Muscle layer of colon (tissue), 2 donors: Measurements from ENCODE around the gene CXCR6.

Experiments
- H3K27ac ChIP-seq: one replicate; pipeline ENCODE4 v1.7.0; 2013; ENCODE audit warnings: low read depth, mild to moderate bottlenecking, low read length, moderate library complexity
- H3K27me3 ChIP-seq, 2 donors: one replicate each; pipeline ENCODE4 v1.7.0; 2013; ENCODE audit warnings: low read length in 2 of 2, mild to moderate bottlenecking in 2 of 2; ENCODE audit not compliant: insufficient read depth in 2 of 2, control insufficient read depth in 1 of 2
- H3K36me3 ChIP-seq: one replicate; pipeline ENCODE4 v1.7.0; 2013; ENCODE audit warnings: mild to moderate bottlenecking, low read length; ENCODE audit not compliant: insufficient read depth
- H3K4me1 ChIP-seq: one replicate; pipeline ENCODE4 v1.7.0; 2013; ENCODE audit warnings: mild to moderate bottlenecking, low read length; ENCODE audit not compliant: insufficient read depth
- H3K4me3 ChIP-seq, 2 donors: one replicate each; pipeline ENCODE4 v1.7.0; 2013; ENCODE audit warnings: low read length in 2 of 2, low read depth in 1 of 2, mild to moderate bottlenecking in 1 of 2, moderate library complexity in 1 of 2
- H3K9ac ChIP-seq: one replicate; pipeline ENCODE4 v1.7.0; 2013; ENCODE audit warnings: low read length
- H3K9me3 ChIP-seq: one replicate; pipeline ENCODE4 v1.7.0; 2013; ENCODE audit warnings: mild to moderate bottlenecking, low read length
- donor health status: abdominal sarcoma.
- donor health status: Adenocarcinoma of cecum.

CXCR6 gene

DNA sequence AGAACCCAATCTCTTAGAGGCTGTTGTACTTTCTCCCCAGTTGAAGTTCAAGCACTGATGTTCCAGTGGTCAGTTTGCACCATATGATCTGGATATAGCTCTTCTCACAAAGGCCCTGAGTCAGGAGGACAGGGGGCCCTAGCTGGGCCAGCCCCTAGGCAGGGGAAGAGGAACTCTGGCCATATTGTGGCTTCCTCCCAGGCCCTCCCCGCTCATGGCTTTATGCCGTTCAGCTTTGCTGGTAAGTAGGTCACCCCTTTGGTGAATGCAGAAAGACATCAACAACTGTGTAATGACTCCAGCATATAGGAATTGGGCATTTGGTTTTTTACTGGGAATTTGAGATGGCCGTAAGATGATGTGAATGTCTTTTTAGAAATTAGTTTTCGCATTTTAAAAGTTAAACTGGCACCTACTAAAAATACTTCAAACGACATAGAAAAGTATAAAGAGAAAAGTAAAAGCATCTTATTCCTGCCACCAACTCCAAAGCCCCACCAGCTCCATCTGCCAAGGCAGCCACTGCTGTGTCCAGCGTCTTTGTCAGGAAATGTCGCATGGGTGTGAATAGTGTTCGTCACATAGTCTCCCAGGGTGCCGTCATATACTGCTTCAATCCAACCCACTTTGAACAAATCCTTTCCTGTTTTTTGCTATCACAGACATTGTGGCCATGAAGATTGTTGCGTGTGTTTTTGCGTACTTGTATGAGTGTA is 31.6 kb upstream of the CXCR6 start:
- H3K9me3 ChIP-seq = no peaks in the 10 kb centered on the region
- H3K4me3 ChIP-seq = no peak overlapping the region
- peaks cover 5% of the 10 kb centered on the region for H3K36me3 ChIP-seq
- H3K27ac ChIP-seq = no peak overlapping the region
- H3K4me1 ChIP-seq = no peaks in the 10 kb centered on the region
- no peaks in the 10 kb centered on the region for H3K27me3 ChIP-seq
- no peak overlapping the region for H3K9ac ChIP-seq

DNA sequence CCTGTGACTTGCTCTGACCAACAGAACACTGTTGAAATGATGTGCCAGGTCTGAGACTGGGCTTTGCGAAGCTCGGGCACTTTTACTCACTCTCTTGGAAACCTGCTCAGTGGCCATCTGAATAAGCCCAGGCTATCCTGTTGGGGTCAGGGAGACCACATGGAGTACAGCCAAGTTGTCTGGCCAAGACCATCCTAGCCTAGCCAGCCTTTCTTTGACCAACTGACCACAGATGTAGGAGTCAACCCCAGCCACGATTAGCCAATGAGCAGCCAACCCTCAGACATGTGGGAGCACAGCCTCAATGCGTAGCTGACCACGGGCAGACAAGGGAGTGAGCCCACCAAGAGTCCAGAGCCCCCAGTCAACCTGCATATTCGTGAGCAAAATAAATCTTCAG is 30.8 kb upstream of the CXCR6 start:
- H3K4me3 ChIP-seq = no peak overlapping the region
- H3K27ac ChIP-seq = no peak overlapping the region
- no peaks in the 10 kb centered on the region for H3K27me3 ChIP-seq
- H3K9me3 ChIP-seq = no peaks in the 10 kb centered on the region
- no peak overlapping the region for H3K9ac ChIP-seq
- peaks cover 7% of the 10 kb centered on the region for H3K36me3 ChIP-seq
- no peaks in the 10 kb centered on the region for H3K4me1 ChIP-seq

DNA sequence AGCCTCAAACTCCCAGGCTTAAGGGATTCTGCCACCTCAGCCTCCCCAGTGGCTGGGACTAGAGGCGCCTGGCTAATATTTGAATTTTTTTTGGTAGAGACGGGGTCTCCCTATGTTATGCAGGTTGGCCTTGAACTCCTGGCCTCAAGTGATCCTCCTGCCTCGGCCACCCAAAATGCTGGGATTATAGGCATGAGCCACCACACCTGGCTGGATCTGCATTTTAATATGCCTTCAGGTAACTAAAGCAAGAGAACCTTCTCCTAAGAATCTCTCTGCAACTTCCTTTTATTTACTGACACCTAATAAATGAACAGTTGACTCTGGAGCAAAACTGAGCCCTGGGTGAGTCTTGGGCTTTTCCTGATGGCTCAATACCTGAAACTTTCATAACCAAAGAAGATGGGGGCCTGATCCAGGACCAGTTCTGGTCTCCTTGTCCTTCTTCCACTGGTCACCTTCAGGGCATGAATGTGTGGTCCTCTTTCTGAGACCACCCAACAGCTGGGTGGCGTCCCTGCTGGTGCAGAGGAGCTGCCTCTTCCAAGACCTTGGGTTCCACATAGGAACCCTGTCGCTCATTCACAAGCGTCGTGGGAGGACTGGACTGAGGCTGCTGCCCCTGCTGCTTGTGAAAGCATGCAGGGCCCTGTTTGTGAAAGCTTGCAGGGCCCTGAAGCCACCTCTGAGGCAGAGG is 28.8 kb upstream of the CXCR6 start:
- H3K27me3 ChIP-seq = no peaks in the 10 kb centered on the region
- H3K4me3 ChIP-seq = no peak overlapping the region
- H3K4me1 ChIP-seq = no peaks in the 10 kb centered on the region
- H3K36me3 ChIP-seq = peaks cover 21% of the 10 kb centered on the region
- no peaks in the 10 kb centered on the region for H3K9me3 ChIP-seq
- H3K9ac ChIP-seq = no peak overlapping the region
- no peak overlapping the region for H3K27ac ChIP-seq

DNA sequence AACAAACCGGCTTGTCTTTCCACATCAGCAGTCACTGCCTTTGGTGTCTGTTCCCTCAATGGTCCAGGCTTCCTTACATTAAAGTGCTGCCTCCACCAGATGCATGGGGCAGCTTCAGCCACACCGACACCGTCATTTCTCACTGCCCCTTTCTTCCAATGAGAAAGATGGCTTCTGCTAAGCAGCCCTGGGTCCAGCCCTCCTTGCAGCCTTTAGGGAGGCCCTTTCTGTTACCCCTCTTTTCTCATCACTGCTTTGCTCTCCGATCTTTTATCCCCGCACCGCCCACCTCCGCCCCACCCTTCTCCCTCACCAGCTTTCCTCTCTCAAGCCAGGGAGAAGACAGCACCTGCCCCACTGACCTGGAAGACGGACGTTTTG is 28.2 kb upstream of the CXCR6 start:
- H3K9me3 ChIP-seq = no peaks in the 10 kb centered on the region
- peaks cover 25% of the 10 kb centered on the region for H3K36me3 ChIP-seq
- no peak overlapping the region for H3K4me3 ChIP-seq
- no peak overlapping the region for H3K27ac ChIP-seq
- H3K9ac ChIP-seq = no peak overlapping the region
- no peaks in the 10 kb centered on the region for H3K27me3 ChIP-seq
- no peaks in the 10 kb centered on the region for H3K4me1 ChIP-seq

DNA sequence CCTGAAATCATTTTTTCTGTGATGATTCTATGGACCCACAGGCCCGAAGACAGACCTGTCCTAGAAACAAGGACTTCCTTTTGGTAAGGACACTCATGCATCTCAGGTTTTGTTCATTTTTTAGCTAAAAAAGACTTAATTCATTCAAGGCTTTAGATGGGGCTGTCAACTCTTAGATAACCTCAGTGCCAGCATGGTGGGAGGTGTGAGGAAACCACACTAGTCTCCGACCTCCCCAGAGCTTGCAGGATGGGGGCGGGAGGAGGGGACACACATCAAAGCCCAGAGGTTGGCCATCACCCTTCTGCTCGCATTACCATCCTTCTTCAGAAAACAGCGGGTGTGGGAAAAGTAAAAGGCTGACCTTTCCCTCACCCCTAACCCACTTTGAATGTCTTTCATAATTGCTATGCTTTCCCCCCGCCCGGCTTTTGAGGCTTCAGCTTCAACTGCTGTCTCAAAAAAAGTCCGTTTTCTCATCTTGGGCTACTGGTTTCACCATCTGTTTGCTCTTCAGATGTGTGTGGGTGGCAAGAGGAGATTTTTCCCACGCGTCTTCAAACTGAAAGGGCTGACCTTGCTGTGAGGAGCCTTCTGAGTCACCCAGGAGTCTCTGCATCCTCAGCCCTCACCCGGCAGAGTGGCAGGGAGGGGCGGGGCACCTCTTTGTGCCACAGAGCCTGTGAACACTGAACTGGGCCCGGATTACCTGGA is 27.6 kb upstream of the CXCR6 start:
- no peak overlapping the region for H3K27ac ChIP-seq
- peaks cover 30% of the 10 kb centered on the region for H3K36me3 ChIP-seq

DNA sequence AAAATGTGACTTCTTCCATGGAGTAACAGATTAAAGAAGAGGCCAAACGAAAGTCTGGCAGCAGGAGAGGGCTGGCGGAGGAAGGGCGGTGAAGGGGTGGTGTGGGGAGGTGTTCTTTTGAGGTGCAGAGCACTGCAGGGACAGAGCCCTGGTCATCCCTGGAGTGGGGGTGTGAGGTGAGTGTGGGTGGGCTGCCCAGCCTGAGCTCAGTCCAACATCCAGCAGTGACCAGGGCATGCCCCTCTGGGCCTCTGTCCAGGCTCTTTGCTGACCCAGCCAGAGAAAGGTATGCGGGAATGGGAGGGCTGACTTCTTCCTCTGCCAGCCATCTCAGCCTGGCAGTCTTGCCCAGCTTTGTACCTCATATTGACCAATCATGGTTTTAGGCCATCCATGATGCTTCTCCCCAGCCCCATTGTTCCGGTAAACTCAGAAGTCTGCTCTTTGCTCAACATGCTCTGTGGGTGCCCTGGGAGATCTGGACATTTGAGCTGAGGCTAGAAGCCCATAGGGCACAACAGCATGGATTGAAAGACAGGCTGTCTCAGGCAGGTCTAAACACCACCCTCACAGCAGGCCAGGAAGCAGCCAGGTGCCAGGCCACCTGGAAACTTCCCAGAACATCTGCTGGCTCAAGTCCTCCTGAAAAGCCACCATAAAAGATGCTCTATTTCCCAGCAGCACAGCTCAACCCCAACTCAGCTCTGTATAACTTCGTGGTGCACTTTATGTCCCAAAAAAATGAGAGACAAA is 25.9 kb upstream of the CXCR6 start:
- Histone ChIP-seq H3K36me3 (peaks cover 46% of the 10 kb centered on the region), H3K27ac (no peak overlapping the region), H3K4me3 (no peak overlapping the region)

More for the DNA sequence above, 27.6 kb upstream of the CXCR6 start:
- Histone ChIP-seq H3K9ac (no peak overlapping the region), H3K27me3 (no peaks in the 10 kb centered on the region), H3K4me1 (no peaks in the 10 kb centered on the region), H3K4me3 (no peak overlapping the region), H3K9me3 (no peaks in the 10 kb centered on the region)

DNA sequence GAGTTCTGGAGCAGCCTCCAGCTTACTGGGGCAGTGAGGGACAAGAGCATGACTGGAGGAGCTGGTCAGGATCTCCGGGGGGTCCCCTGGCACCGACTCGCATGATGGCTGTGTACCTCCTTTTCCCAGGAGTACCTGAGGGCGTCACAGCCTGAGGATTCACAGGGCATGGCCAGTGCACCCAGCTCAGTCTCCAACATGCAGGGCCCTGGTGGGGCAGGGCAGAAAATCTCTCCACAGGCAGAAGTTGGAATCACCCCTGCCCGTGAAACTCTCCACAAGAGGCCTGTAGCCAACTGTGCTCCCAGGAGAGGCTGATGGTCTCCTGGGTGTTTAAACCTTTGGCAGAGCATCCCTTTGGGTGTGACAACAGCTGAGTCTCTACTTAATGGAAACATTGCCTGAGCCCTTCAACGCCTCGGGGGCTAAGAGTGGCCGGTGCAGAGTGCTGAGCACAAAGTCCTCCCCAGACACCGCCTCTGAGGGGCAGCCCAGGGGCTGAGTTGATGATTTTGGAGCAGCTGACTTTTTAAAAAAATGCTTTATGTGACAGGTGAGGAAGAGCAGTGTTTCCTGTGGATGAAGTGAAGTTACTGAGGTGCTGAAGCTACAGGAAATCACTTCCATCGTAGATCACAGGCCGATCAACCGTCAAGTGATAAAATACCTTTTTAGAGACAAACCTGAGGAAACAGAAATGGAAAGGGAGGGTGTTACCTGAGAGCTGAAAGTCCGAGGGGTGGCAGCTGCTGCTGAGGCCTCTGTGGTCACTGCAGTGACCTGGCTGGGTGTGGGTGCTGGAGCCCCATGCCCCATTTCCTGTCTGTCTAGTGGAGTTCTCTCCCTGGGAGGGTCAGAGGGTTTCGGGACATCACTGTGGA is 21.9 kb upstream of the CXCR6 start:
- Histone ChIP-seq H3K4me1 (no peaks in the 10 kb centered on the region), H3K9me3 (no peaks in the 10 kb centered on the region), H3K27ac (no peak overlapping the region), H3K9ac (no peak overlapping the region), H3K4me3 (no peak overlapping the region), H3K36me3 (peaks cover 70% of the 10 kb centered on the region), H3K27me3 (no peaks in the 10 kb centered on the region)

More for the DNA sequence above, 25.9 kb upstream of the CXCR6 start:
- no peaks in the 10 kb centered on the region for H3K9me3 ChIP-seq
- H3K27me3 ChIP-seq = no peaks in the 10 kb centered on the region
- no peaks in the 10 kb centered on the region for H3K4me1 ChIP-seq
- H3K9ac ChIP-seq = no peak overlapping the region

DNA sequence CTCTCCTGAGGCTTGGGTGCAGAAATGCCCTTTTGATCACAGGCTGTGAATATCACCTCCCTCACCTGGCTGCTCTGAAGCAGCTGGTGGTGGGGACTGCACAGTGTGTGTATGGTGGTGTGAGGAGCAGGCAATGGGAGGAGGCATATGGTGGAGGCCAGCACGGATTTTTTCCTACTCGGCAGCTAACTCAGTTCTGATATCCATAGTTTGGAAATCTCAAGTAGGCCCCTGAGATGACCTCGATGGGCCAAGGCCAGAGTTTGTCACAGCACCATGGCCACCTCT is 21.3 kb upstream of the CXCR6 start:
- no peaks in the 10 kb centered on the region for H3K27me3 ChIP-seq
- no peak overlapping the region for H3K27ac ChIP-seq
- peaks cover 70% of the 10 kb centered on the region for H3K36me3 ChIP-seq
- H3K4me3 ChIP-seq = no peak overlapping the region
- no peak overlapping the region for H3K9ac ChIP-seq
- no peaks in the 10 kb centered on the region for H3K4me1 ChIP-seq
- H3K9me3 ChIP-seq = no peaks in the 10 kb centered on the region

DNA sequence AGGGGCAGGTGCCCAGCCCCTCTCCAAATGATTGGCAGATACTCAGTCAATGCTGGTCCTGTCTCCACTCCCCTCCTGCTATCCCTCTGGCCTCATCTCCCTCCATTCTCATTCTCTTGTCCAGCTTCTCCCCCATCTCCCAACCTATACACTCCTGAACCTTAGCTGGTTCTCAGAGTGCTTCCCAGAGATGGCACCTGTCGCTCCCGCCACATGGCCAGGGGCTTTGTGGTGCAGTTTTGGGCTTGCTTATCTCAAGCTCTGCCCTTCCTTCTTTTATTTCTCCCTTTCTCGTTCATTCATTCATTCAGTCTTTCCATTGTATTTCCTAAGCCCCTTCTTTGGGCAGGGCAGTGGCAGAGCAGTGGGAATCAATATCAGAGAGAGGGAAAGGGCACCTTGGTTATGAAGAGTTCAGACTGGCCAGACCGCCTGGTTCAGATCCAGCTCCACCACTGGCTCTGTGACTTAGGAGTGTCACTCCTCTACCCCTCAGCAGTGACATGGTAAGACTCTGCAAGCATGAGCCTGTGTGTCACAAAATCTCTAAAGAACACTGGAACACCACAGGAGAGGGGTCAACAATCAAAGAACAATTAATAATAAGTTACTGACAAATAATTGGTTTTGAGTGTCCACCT is 20.2 kb upstream of the CXCR6 start:
- peaks cover 74% of the 10 kb centered on the region for H3K36me3 ChIP-seq
- no peak overlapping the region for H3K27ac ChIP-seq
- H3K27me3 ChIP-seq = no peaks in the 10 kb centered on the region
- H3K9ac ChIP-seq = no peak overlapping the region
- no peaks in the 10 kb centered on the region for H3K4me1 ChIP-seq
- no peak overlapping the region for H3K4me3 ChIP-seq
- no peaks in the 10 kb centered on the region for H3K9me3 ChIP-seq

DNA sequence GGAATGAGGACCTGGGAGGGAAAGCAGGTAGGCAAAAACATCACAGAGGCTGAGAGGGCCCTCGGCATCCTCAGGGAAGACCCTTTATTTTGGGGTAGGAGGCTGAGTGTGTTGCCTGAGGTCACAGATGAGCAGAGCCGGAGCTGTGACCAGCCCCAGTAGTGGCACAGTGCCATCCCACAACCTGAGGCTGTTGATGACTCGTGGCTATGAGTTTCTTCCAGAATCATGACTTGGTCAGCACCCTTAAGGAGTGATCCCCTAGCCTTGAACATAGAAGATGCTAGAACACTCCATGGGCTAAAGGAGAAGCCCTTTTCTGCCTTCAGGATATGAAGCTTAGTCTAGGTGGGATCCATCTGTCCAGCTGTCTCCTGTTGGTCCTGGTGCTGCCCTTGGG is 19.5 kb upstream of the CXCR6 start:
- no peak overlapping the region for H3K4me3 ChIP-seq
- H3K36me3 ChIP-seq = peaks cover 80% of the 10 kb centered on the region

More for the DNA sequence above, 19.5 kb upstream of the CXCR6 start:
- Histone ChIP-seq H3K27ac (no peak overlapping the region), H3K27me3 (no peaks in the 10 kb centered on the region), H3K9me3 (no peaks in the 10 kb centered on the region), H3K9ac (no peak overlapping the region), H3K4me1 (no peaks in the 10 kb centered on the region)
